Activated CD8-positive, alpha-beta T cell treated with anti-CD3 and anti-CD28 coated beads for 36 hours (primary cell): Measurements from ENCODE around the gene PLAAT2. TPM values are rescaled to one million over a fixed set of nuclear protein-coding genes. Genes with fewer than 3 reads are reported as not detected.

Source experiments
- ATAC-seq: fragments of 200-7000 bp; cut with Tn5 transposase; one replicate; pipeline ENCODE4 v1.10.0; 2021; ENCODE audit warnings: mild to moderate bottlenecking, moderate library complexity
- CTCF ChIA-PET: fragments of 350-600 bp; sonication (Branson Sonifier 250); formaldehyde crosslinking; loops from one replicate; lab custom pipeline; 2021; ENCODE audit warnings: antibody characterized with exemption; lab: Charles Lee
- POLR2A ChIA-PET: fragments of 350-600 bp; sonication (Branson Sonifier 250); formaldehyde crosslinking; loops from one replicate; lab custom pipeline; 2021; ENCODE audit warnings: antibody characterized with exemption; lab: Charles Lee
- DNase-seq: peaks from one replicate; pipeline ENCODE4 v3.0.0-alpha.2; 2020
- H3K27ac Mint-ChIP-seq: one replicate; pipeline ENCODE4 v1.8.0; 2021; ENCODE audit warnings: mild to moderate bottlenecking, mixed read lengths
- H3K27me3 Mint-ChIP-seq: one replicate; pipeline ENCODE4 v1.8.0; 2021; ENCODE audit warnings: mixed read lengths
- H3K36me3 Mint-ChIP-seq: one replicate; pipeline ENCODE4 v1.8.0; 2021; ENCODE audit warnings: low read depth, mixed read lengths
- H3K4me1 Mint-ChIP-seq: one replicate; pipeline ENCODE4 v1.8.0; 2021; ENCODE audit warnings: low read depth, mixed read lengths
- H3K4me3 Mint-ChIP-seq: one replicate; pipeline ENCODE4 v1.8.0; 2021; ENCODE audit warnings: mild to moderate bottlenecking, moderate library complexity, mixed read lengths
- H3K9me3 Mint-ChIP-seq: one replicate; pipeline ENCODE4 v1.8.0; 2021; ENCODE audit warnings: mixed read lengths
- intact Hi-C: fragments of 100-400 bp; cut with micrococcal nuclease; formaldehyde crosslinking; loops from one replicate; pipeline ENCODE4 v1.10.0; 2022
- total RNA-seq, 2 experiments: library from RNA; stranded (reverse); gene quantifications; one replicate each; pipeline ENCODE4 v1.2.3, GENCODE V29; 2021
- TF ChIP-seq, protein P1 (sequence below): fragments of 200-600 bp; IDR thresholded peaks from one replicate; pipeline ENCODE4 v1.8.0; 2022; ENCODE audit warnings: antibody characterized with exemption, mild to moderate bottlenecking

PLAAT2 gene
- total RNA-seq, 2 experiments from 2014 or later: 0.38 TPM; not detected in 1

DNA sequence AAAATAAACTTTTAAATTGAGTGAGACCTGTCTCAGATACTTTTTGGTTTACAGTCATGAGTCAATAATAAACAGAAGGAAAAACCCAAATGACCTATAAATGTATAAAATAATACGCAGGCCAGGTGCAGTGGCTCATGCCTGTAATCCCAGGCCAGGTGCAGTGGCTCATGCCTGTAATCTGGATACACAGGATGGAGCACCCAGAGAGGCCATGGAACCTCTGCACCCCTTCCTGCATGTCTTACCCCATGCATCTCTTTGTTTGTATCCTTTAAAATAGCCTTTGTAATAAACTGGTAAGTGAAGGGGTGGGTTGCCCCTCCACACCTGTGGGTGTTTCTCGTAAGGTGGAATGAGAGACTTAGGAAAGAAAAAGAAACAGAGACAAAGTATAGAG is 35.5 kb downstream of the PLAAT2 start:
- CTCF ChIA-PET: no interaction called here
- intact Hi-C loops: no loop called here
- DNase-seq: no peak

DNA sequence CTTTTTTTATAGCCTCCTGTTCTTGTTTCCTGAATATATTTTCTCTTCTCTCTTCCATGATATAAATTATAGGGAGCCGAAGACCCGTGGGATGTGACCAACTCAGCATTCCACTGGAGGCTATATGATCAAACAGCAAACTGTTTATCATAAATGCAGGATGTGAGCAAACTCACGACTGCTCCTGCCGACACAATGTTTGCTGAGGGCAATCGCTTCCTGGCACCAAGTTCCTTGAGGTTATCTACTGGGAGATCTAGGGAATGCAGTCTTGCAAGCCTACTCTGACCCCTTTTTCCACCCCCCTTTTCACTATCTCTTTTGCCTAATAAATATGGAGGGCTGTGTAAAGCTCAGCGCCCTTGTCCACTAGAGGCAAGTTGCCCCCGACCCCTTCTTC is 40.0 kb downstream of the PLAAT2 start:
- intact Hi-C loops: no loop called here

More for the DNA sequence above, 35.5 kb downstream of the PLAAT2 start:
- H3K9me3 Mint-ChIP-seq: peaks cover 1% of the 10 kb centered on the region
- no peaks in the 10 kb centered on the region for H3K36me3 Mint-ChIP-seq
- POLR2A ChIA-PET: interaction anchor here (0.6 kb wide), 1 partner anchor 10 kb away, joined by 3 read pairs; no protein-coding TSS in a partner anchor
- no peak overlapping the region for H3K4me3 Mint-ChIP-seq
- H3K4me1 Mint-ChIP-seq: peaks cover 32% of the 10 kb centered on the region
- ATAC-seq: no peak
- H3K27me3 Mint-ChIP-seq: no peaks in the 10 kb centered on the region
- H3K27ac Mint-ChIP-seq: no peak overlapping the region
- TF ChIP-seq, protein P1, sequence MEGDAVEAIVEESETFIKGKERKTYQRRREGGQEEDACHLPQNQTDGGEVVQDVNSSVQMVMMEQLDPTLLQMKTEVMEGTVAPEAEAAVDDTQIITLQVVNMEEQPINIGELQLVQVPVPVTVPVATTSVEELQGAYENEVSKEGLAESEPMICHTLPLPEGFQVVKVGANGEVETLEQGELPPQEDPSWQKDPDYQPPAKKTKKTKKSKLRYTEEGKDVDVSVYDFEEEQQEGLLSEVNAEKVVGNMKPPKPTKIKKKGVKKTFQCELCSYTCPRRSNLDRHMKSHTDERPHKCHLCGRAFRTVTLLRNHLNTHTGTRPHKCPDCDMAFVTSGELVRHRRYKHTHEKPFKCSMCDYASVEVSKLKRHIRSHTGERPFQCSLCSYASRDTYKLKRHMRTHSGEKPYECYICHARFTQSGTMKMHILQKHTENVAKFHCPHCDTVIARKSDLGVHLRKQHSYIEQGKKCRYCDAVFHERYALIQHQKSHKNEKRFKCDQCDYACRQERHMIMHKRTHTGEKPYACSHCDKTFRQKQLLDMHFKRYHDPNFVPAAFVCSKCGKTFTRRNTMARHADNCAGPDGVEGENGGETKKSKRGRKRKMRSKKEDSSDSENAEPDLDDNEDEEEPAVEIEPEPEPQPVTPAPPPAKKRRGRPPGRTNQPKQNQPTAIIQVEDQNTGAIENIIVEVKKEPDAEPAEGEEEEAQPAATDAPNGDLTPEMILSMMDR: no peak

DNA sequence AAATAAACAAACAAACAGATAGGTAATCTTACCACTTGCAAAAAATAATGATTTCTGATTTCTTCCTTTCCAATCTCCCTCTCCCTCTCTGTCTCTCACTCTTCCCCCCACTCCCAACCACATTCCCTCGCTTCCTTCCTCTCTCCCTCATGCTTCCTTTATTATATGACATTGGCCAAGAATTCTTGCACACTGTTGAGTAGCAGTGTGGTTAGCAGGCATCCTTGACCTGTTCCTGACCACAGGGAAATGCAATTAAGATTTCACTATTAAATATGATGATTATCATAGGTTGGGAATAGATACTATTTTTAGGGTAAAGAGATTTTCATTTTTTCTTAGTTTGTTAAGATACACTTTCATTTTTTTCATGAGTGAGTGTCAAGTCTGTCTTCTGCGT is 41.3 kb downstream of the PLAAT2 start:
- TF ChIP-seq, protein P1: no peak
- H3K4me3 Mint-ChIP-seq: no peak overlapping the region
- ATAC-seq: no peak
- ChIA-PET CTCF (interaction anchor here (3.1 kb wide), 1 partner anchor 42 kb away, joined by 11 read pairs; no protein-coding TSS in a partner anchor), POLR2A (interaction anchor here (1.0 kb wide), 1 partner anchor 42 kb away, joined by 4 read pairs; no protein-coding TSS in a partner anchor)
- no peak overlapping the region for H3K27ac Mint-ChIP-seq
- intact Hi-C loops: no loop called here
- no peak for DNase-seq
- no peaks in the 10 kb centered on the region for H3K36me3 Mint-ChIP-seq
- H3K9me3 Mint-ChIP-seq: peaks cover 1% of the 10 kb centered on the region
- H3K4me1 Mint-ChIP-seq: peaks cover 11% of the 10 kb centered on the region
- H3K27me3 Mint-ChIP-seq: no peaks in the 10 kb centered on the region

More for the DNA sequence above, 40.0 kb downstream of the PLAAT2 start:
- Mint-ChIP-seq H3K27ac (no peak overlapping the region), H3K27me3 (no peaks in the 10 kb centered on the region), H3K4me3 (no peak overlapping the region), H3K4me1 (peaks cover 9% of the 10 kb centered on the region), H3K9me3 (peaks cover 1% of the 10 kb centered on the region), H3K36me3 (no peaks in the 10 kb centered on the region)
- DNase-seq (no peak), ATAC-seq (no peak)
- CTCF ChIA-PET: interaction anchor here (3.1 kb wide), 1 partner anchor 43 kb away, joined by 11 read pairs; no protein-coding TSS in a partner anchor
- TF ChIP-seq, protein P1: no peak
- POLR2A ChIA-PET: interaction anchor here (1.1 kb wide), 1 partner anchor 28 kb away, joined by 3 read pairs; no protein-coding TSS in a partner anchor

DNA sequence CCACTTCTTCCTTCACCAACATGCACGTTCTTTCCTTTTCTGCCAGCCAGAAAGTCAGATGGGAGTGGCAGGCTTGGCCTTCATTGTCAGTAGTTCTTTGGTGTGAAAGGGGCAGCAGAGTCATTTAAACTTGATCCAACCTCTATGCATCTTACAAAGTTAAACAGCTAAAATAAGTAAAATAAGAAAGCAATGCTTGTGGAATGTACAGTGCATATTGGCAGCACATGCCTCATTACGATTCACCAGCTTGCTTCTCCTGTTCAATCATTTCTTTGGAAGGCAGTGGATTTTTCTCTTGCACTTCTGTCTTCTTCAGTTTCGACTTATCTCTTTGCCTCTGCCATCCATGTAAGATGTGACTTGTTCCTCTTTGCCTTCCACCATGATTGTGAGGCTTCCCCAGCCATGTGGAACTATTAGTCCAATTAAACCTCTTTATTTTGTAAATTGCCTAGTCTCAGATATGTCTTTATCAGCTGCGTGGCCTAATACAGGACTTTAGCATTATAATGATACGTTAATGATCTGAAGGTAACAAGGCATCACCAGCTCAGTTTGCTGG is 42.5 kb downstream of the PLAAT2 start:
- no peaks in the 10 kb centered on the region for H3K27me3 Mint-ChIP-seq
- POLR2A ChIA-PET: no interaction called here
- intact Hi-C loops: no loop called here
- CTCF ChIA-PET: interaction anchor here (1.3 to 3.1 kb wide), 3 partner anchors 9 to 43 kb away, joined by 4 to 11 read pairs (median 5); no protein-coding TSS in a partner anchor
- DNase-seq (no peak), ATAC-seq (no peak)
- H3K36me3 Mint-ChIP-seq: no peaks in the 10 kb centered on the region
- TF ChIP-seq, protein P1: no peak
- H3K4me1 Mint-ChIP-seq: peaks cover 11% of the 10 kb centered on the region
- no peak overlapping the region for H3K4me3 Mint-ChIP-seq
- no peaks in the 10 kb centered on the region for H3K9me3 Mint-ChIP-seq
- H3K27ac Mint-ChIP-seq: no peak overlapping the region

DNA sequence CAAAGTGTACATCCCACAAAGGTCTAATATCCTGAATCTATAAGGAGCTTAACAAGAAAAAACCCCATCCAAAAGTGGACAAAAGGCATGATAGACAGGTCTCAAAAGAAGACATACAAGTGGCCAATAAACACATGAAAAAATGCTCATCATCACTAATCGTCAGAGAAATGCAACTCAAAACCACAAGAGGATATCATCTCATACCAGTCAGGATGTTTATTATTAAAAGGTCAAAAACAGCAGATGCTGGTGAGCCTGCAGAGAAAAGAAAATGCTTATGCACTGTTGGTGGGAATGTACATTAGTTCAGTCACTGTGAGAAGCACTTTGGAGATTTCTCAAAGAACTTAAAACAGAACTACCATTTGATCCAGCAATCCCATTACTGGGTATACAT is 44.6 kb downstream of the PLAAT2 start:
- no peak for DNase-seq
- H3K9me3 Mint-ChIP-seq: no peaks in the 10 kb centered on the region
- TF ChIP-seq, protein P1: no peak
- no peak overlapping the region for H3K4me3 Mint-ChIP-seq
- intact Hi-C loops: no loop called here
- POLR2A ChIA-PET: no interaction called here
- H3K27me3 Mint-ChIP-seq: no peaks in the 10 kb centered on the region
- peaks cover 11% of the 10 kb centered on the region for H3K4me1 Mint-ChIP-seq
- H3K36me3 Mint-ChIP-seq: no peaks in the 10 kb centered on the region
- peak; percentile 66 for ATAC-seq
- CTCF ChIA-PET: interaction anchor here (0.8 to 2.8 kb wide), 3 partner anchors 10 to 40 kb away, joined by 3 to 6 read pairs (median 3); no protein-coding TSS in a partner anchor
- peak overlapping the region; percentile 64 for H3K27ac Mint-ChIP-seq
